Stimulated activated CD4-positive, alpha-beta T cell treated with anti-CD3 and anti-CD28 coated beads, Interleukin-2, amount 100 ng/mL, for 48 hours (primary cell): Measurements from ENCODE around the gene LRRC74A.
"Not testable (repeated sequence)": the region's sequence is repeated elsewhere in the genome, so short reads cannot be mapped to it uniquely, and the experiment has no call there.

Experiments
- DNase-seq, 2 donors: peaks; one replicate each; pipeline ENCODE4 v3.0.0-alpha.2; 2020

Gene LRRC74A

GRCh38 chr14:76900682-76901081 lies 74.5 kb downstream of the LRRC74A start:
- DNase-seq = no peak

DNA sequence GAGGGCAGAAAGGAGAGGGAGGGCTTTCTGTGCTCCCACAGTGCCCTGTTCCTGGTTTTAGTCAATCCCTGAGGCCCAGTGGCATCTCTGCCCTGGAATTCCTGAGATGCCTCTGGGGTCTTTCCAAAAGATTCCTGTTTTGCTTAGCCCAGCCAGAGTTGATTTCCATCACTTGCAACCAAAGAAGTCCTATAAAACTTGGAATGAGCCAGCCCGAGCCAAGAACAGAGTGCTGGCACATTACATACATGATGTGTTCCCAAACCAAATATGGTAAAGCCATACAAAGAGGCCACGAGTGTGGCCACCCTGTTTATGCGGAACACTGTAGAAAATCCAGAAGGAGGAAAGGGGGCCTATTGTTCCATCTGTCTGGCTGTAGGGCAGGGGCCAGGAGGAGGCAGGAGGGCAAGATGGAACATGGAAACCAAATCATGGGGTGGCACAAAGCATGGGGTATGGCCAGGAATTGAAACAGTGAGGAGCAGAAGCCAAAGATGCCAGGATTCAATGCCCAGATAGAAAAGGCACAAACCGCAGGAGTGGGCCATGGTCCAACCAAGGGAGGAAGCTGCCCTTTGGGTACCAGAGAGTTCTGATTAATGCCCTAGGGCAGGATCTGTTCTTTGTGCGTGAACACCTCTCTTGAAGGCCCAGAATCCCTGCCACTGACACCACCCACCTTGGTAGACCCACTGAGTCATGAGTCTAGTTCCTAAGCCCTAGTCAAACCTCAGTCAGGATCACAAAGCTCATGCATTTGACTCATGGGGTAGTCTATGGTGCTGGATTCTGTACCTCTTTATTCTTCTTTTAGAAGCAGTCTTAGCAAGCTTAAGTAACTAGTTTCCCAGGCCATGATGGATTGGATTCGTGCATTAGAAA lies 75.2 kb downstream of the LRRC74A start:
- DNase-seq = no peak

DNA sequence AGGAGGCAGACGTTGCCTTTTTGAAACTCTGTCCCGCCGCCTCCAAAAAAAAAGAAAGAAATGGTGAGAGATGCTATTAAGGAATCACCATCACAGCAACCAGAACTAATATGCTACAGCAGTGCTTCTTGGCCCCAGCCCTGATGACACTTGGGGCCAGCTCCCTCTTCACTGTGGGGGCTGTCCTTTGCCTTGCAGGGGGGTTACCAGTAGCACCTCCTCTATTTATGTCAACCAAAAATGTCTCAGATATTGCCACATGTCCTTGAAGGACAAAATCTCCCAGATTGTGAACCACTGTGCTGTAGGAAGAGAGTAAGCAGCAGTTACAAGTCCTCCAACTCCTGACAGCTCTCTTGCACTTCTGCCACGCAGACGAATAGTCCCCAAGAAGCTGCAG lies 76.4 kb downstream of the LRRC74A start:
- no peak for DNase-seq

GRCh38 chr14:76904100-76904739 lies 78.0 kb downstream of the LRRC74A start:
- DNase-seq = no peak

DNA sequence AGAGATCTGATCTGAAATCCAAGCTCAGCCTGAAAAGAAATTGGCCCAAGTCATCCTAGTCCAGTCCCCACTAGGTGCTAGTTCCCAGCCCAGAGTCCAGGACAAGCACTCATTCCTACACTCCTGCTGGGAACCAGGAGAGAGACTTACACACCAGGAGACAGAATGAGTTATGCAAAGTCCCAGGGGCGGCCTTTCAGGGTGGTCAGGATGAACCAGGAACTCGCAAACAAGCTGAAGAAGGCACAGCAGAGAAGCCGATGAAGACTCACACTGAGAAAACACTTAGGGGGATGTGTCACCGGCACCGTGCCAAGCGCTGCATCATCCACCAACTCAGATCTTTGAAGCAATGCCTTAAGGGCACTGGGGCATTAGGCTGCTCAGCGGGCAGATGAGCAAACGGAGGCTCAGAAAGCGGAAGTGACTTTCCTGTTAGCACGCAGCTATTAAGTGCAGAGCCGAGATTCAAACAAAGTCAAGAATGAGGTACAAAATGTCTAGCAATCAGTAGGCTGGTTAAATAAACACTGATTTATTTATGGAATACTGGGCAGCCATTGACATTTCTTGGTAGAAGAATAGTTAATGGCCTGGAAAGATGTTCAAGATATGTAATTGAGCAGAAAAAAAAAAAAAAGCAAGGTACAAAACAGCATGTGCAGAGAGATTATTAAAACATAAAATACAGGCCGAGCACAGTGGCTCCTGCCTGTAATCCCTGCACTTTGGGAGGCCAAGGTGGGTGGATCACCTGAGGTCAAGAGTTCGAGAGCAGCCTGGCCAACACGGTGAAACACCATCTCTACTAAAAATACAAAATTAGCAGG lies 78.7 kb downstream of the LRRC74A start:
- DNase-seq = peak; percentile 68 to 74

GRCh38 chr14:76908834-76909233 lies 82.6 kb downstream of the LRRC74A start:
- no peak for DNase-seq

GRCh38 chr14:76909266-76909665 lies 83.1 kb downstream of the LRRC74A start:
- DNase-seq = no peak

GRCh38 chr14:76910371-76910890 lies 84.2 kb downstream of the LRRC74A start:
- DNase-seq = no peak

- no peak for DNase-seq
Measured at GRCh38 chr14:76911473-76911872, 85.3 kb downstream of the LRRC74A start.

DNA sequence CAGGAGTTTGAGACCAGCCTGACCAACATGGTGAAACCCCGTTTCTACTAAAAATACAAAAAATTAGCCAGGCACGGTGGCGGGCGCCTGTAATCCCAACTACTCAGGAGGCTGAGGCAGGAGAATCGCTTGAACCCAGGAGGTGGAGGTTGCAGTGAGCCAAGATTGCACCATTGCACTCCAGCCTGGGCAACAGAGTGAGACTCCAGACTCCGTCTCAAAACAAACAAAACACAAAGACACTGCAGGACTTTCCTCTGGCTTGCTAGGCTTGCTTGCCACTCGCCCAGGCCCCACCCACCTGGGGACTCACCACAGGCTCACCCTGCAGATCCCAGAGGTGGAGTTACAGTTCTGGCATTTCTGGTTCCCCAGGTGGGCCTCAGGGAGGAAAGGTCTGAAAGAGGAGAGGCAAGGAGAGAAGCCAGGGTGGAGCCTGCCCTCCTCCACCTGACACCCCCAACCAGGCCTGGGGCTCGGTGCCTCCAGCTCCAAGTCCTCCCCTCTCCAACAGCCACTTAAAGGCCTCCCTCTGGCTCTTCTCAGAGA lies 88.4 kb downstream of the LRRC74A start:
- not testable (repeated sequence) for DNase-seq

GRCh38 chr14:76916040-76916715 lies 90.0 kb downstream of the LRRC74A start:
- no peak for DNase-seq

DNA sequence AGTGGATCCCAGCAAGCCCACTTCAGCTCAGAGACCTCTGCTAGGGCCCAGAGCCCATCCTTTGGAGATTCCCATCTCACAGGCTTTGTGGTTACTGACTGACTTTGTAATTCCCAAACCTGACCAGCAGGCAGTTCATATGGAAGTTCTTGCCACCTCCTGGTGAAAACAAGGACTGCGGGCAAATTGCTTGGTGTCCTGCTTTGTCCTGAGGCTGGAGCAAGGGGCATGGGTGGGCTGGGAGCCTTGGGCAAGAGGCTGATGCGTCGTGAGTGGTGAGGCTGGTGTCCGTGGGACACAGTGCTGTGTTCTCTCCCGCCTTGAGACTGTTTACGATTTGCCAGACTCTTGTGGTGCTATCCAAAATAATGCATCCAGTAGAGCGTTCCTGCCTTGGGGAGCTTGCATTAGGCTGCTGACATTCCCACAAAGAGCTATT lies 91.0 kb downstream of the LRRC74A start:
- no peak for DNase-seq

DNA sequence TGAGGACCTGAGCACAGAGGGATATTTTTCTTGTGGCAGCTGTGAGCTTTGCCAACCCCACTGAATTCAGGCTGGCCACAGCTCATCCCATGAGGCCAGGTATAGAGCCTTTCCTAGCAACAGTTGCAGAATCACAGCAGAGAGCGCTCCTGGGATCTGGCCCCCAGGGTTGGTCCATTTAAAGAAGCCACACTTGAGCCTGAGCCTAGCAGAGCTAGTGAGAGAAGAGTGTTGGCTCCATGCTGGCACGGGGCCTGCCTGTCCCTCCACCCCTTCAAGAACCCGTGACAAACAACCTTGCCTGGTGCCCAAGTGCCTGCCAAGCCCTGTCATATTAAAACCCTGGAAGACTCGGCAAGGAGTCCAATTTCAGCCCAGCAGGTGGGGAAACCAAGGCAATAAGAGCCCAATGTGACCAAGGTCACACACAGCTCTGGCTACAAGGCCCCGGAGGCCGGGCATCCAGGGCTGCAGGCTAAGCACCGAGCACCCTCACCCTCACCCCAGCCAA lies 91.6 kb downstream of the LRRC74A start:
- no peak for DNase-seq

DNA sequence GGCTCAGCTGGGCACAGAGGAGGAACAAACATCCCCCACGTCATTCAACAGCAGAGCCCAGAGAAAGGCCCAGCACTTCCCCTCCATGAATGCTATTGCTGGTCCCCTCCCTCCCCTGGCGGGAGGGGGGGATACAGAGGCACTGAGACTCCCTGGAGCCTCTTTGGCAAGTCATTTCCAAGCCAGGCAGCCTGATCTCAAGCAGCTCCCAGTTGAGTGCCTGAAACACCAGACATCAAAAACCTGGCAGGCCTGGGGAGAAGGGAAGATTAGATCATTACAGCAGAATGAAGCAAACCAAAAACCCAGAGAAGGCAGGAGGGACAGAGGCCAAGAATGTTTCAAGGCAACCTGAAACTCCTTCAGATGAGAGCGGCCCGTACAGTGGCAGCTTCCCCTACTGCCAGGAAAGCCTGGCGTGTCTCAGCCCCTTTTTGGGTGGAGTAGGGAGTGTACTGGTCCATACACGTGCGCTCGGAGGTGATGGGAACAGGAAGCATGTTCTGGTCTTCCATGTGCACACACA lies 92.1 kb downstream of the LRRC74A start:
- DNase-seq = no peak

DNA sequence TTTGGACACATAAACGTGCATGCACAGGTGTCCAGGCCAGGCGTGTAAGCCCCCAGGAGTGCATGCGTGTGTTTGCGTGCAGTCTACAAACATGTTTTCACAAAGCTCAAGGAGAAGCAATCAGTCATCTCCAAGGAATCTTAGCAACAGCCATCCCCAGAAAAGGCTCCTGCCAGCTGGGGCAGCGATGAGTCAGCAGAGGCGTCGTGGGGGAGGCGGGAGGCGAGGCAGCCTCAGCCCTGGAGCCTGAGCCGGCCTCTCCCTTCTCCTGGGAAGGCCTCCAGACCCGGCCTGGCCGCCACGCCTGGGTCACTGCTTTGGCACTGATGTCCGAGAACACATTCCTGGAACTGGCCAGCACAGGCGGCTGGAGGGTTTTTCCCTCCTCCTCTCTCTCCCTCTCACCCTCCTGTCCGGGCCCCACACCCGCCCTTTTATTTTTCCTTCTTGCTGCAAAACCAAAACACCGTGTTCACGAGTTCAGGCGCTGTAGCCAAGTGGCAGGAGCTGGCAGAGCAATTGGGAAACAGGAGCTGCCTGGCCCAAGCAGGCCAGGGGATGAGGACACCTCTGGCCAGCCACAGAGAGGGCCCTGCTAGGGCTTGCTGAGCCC lies 92.7 kb downstream of the LRRC74A start:
- DNase-seq = no peak
